ENCODE measurements around the gene EPHB3. TPM values are rescaled to one million over a fixed set of nuclear protein-coding genes. Genes with fewer than 3 reads are reported as not detected.

EPHB3 gene
- total and polyA plus RNA-seq, 10 of the 15 experiments (the other 5 are each of a cell fraction or from before 2014, with no cell fraction given), result 0.09 TPM; not detected in 9

DNA sequence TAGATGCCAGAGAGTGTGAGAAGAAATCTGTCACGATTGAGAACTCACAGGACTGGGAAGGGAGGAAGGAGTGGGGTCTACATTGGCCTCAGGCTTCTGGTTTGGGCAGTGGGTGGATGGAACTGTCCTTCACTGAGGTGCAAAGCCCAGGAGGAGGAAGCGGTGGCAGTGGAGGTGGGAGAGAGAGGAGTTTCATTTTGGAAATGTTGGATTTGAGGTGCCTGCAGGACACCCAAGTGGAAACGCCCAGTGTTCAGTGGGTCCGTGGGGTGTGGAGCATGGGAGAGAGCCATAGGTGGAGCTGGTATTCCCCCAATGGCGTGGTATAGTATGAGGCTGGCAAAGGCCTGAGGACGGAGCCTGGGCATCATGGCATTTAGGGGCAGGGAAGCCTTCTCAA lies 9.3 kb upstream of the EPHB3 start:
- in situ Hi-C loops (cut with MboI), result no loop called here
- CTCF ChIA-PET, result no interaction called here
- no peaks in the 10 kb centered on the region for H3K4me1 ChIP-seq (ENCODE audit: control insufficient read depth, insufficient read depth, low read length)
- BruUV-seq (replicated peaks), result no TSS peak
- H3K27me3 ChIP-seq (replicated peaks in 1 of 2; ENCODE audit: control insufficient read depth in 2 of 2, insufficient read depth in 2 of 2, low read length in 1 of 2), result peaks cover 1 to 3% of the 10 kb centered on the region in 2 experiments; a peak in 2 of 4 replicates
- FAIRE-seq (no peak), ATAC-seq (no peak), DNase-seq (ENCODE audit: low read depth, low spot score) (no peak)
- H3K27ac ChIP-seq (ENCODE audit: control insufficient read depth, insufficient read depth), result no peak overlapping the region
- SMC1A ChIA-PET (ENCODE audit: uncharacterized antibody, unreplicated experiment), result interaction anchor here (0.6 kb wide), 1 partner anchor 229 kb away, joined by 3 read pairs; no protein-coding TSS in a partner anchor
- H3K36me3 ChIP-seq (ENCODE audit: control insufficient read depth in 2 of 2, insufficient read depth in 2 of 2, low read length in 1 of 2), result no peaks in the 10 kb centered on the region
- no peaks in the 10 kb centered on the region for H3K9me3 ChIP-seq (replicated peaks; ENCODE audit: control insufficient read depth, insufficient read depth, low read length)
- H4K20me1 ChIP-seq (ENCODE audit: control insufficient read depth, insufficient read depth), result no peaks in the 10 kb centered on the region
- intact Hi-C loops (cut with micrococcal nuclease; ENCODE audit: unreplicated experiment), result no loop called here
- RAD21 ChIA-PET (ENCODE audit: unreplicated experiment), result no interaction called here
- no peak overlapping the region for H3K4me3 ChIP-seq
- no peaks in the 10 kb centered on the region for H3K79me2 ChIP-seq (ENCODE audit: control insufficient read depth, insufficient read depth, low read length)
- TF ChIP-seq, protein P1, sequence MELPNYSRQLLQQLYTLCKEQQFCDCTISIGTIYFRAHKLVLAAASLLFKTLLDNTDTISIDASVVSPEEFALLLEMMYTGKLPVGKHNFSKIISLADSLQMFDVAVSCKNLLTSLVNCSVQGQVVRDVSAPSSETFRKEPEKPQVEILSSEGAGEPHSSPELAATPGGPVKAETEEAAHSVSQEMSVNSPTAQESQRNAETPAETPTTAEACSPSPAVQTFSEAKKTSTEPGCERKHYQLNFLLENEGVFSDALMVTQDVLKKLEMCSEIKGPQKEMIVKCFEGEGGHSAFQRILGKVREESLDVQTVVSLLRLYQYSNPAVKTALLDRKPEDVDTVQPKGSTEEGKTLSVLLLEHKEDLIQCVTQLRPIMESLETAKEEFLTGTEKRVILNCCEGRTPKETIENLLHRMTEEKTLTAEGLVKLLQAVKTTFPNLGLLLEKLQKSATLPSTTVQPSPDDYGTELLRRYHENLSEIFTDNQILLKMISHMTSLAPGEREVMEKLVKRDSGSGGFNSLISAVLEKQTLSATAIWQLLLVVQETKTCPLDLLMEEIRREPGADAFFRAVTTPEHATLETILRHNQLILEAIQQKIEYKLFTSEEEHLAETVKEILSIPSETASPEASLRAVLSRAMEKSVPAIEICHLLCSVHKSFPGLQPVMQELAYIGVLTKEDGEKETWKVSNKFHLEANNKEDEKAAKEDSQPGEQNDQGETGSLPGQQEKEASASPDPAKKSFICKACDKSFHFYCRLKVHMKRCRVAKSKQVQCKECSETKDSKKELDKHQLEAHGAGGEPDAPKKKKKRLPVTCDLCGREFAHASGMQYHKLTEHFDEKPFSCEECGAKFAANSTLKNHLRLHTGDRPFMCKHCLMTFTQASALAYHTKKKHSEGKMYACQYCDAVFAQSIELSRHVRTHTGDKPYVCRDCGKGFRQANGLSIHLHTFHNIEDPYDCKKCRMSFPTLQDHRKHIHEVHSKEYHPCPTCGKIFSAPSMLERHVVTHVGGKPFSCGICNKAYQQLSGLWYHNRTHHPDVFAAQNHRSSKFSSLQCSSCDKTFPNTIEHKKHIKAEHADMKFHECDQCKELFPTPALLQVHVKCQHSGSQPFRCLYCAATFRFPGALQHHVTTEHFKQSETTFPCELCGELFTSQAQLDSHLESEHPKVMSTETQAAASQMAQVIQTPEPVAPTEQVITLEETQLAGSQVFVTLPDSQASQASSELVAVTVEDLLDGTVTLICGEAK (IDR thresholded peaks at IDR 0.05; ENCODE audit: borderline replicate concordance), result no peak
- TF ChIP-seq CEBPB (IDR thresholded peaks at IDR 0.05; ENCODE audit: borderline replicate concordance in 1 of 2, low read depth in 2 of 2, low read length in 2 of 2), result no peak
- no peak overlapping the region for H3K4me2 ChIP-seq (ENCODE audit: control insufficient read depth, insufficient read depth)
- WGBS (ENCODE audit: insufficient coverage, insufficient replicate concordance, low lambda C conversion rate, missing lambda C conversion rate), result 18% methylated on average over 6 of the region's 6 CpGs
- no peak overlapping the region for H3K9ac ChIP-seq (ENCODE audit: control insufficient read depth, insufficient read depth, low read length)
- H2AFZ ChIP-seq (ENCODE audit: control insufficient read depth, low read depth, low read length), result no peak overlapping the region
- POLR2A ChIA-PET, result interaction anchor here (0.7 kb wide), 1 partner anchor 204 kb away, joined by 3 read pairs; no protein-coding TSS in a partner anchor

DNA sequence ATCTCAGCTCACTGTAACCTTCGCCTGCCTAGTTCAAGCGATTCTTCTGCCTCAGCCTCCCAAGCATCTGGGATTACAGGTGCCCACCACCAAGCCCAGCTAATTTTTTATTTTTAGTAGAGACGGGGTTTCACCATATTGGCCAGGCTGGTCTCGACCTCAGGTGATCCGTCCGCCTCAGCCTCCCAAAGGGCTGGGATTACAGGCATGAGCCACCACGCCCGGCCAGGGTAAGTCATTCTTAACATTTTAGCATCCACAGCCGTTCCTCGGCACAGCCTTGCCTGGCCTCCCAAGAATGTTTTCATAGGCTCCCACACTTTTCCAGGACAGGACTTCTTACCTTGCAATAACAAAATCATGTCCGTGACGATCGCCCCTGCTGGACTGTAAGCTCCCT lies 8.7 kb upstream of the EPHB3 start:
- intact Hi-C loops (cut with micrococcal nuclease; ENCODE audit: unreplicated experiment) (no loop called here), in situ Hi-C loops (cut with MboI) (no loop called here)
- no peaks in the 10 kb centered on the region for H3K79me2 ChIP-seq (ENCODE audit: control insufficient read depth, insufficient read depth, low read length)
- no peak overlapping the region for H3K9ac ChIP-seq (ENCODE audit: control insufficient read depth, insufficient read depth, low read length)
- H3K36me3 ChIP-seq (ENCODE audit: control insufficient read depth in 2 of 2, insufficient read depth in 2 of 2, low read length in 1 of 2), result no peaks in the 10 kb centered on the region
- 46% methylated on average over 13 of the region's 13 CpGs for WGBS (ENCODE audit: insufficient coverage, insufficient replicate concordance, low lambda C conversion rate, missing lambda C conversion rate)
- ChIA-PET CTCF (no interaction called here), POLR2A (interaction anchor here (0.6 kb wide), 1 partner anchor 139 kb away, joined by 4 read pairs; no protein-coding TSS in a partner anchor), SMC1A (ENCODE audit: uncharacterized antibody, unreplicated experiment) (no interaction called here), RAD21 (ENCODE audit: unreplicated experiment) (no interaction called here)
- no peak overlapping the region for H3K27ac ChIP-seq (ENCODE audit: control insufficient read depth, insufficient read depth)
- H3K27me3 ChIP-seq (replicated peaks in 1 of 2; ENCODE audit: control insufficient read depth in 2 of 2, insufficient read depth in 2 of 2, low read length in 1 of 2), result peaks cover 1 to 3% of the 10 kb centered on the region in 2 experiments; a peak in 2 of 4 replicates
- H2AFZ ChIP-seq (ENCODE audit: control insufficient read depth, low read depth, low read length), result no peak overlapping the region
- ATAC-seq (no peak), FAIRE-seq (no peak), DNase-seq (ENCODE audit: low read depth, low spot score) (no peak)
- H3K9me3 ChIP-seq (replicated peaks; ENCODE audit: control insufficient read depth, insufficient read depth, low read length), result no peaks in the 10 kb centered on the region
- TF ChIP-seq, protein P2, sequence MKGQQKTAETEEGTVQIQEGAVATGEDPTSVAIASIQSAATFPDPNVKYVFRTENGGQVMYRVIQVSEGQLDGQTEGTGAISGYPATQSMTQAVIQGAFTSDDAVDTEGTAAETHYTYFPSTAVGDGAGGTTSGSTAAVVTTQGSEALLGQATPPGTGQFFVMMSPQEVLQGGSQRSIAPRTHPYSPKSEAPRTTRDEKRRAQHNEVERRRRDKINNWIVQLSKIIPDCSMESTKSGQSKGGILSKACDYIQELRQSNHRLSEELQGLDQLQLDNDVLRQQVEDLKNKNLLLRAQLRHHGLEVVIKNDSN (IDR thresholded peaks at IDR 0.05; ENCODE audit: borderline replicate concordance, extremely low read length, insufficient read depth, low read depth, low read length), result no peak
- no peak for TF ChIP-seq ZZZ3 (IDR thresholded peaks at IDR 0.05; ENCODE audit: control insufficient read depth, insufficient read length, low read depth)
- no peak for TF ChIP-seq SP1 (IDR thresholded peaks at IDR 0.05; ENCODE audit: low read depth, low read length)
- no peak for TF ChIP-seq PAX8 (IDR thresholded peaks at IDR 0.05)
- no peak for TF ChIP-seq MEF2A (IDR thresholded peaks at IDR 0.05; ENCODE audit: insufficient read depth, low read depth, low read length)
- no peak for TF ChIP-seq MTA3 (IDR thresholded peaks at IDR 0.05; ENCODE audit: borderline replicate concordance, low read length)
- no peak for TF ChIP-seq ZNF622 (IDR thresholded peaks at IDR 0.05)
- TF ChIP-seq IKZF2 (IDR thresholded peaks at IDR 0.05), result no peak
- no peak for TF ChIP-seq SMAD1 (IDR thresholded peaks at IDR 0.05; ENCODE audit: low read depth, partially characterized antibody)
- TF ChIP-seq RAD51 (IDR thresholded peaks at IDR 0.05), result no peak
- TF ChIP-seq SMC3 (IDR thresholded peaks at IDR 0.05; ENCODE audit: borderline replicate concordance, low read length), result no peak
- H3K4me2 ChIP-seq (ENCODE audit: control insufficient read depth, insufficient read depth), result no peak overlapping the region
- H3K4me1 ChIP-seq (ENCODE audit: control insufficient read depth, insufficient read depth, low read length), result no peaks in the 10 kb centered on the region
- H4K20me1 ChIP-seq (ENCODE audit: control insufficient read depth, insufficient read depth), result no peaks in the 10 kb centered on the region
- no TSS peak for BruUV-seq (replicated peaks)
- H3K4me3 ChIP-seq, result no peak overlapping the region

Data from GM12878 (cell line).